Measurements from ENCODE around the gene SMC6.

SMC6 gene

DNA sequence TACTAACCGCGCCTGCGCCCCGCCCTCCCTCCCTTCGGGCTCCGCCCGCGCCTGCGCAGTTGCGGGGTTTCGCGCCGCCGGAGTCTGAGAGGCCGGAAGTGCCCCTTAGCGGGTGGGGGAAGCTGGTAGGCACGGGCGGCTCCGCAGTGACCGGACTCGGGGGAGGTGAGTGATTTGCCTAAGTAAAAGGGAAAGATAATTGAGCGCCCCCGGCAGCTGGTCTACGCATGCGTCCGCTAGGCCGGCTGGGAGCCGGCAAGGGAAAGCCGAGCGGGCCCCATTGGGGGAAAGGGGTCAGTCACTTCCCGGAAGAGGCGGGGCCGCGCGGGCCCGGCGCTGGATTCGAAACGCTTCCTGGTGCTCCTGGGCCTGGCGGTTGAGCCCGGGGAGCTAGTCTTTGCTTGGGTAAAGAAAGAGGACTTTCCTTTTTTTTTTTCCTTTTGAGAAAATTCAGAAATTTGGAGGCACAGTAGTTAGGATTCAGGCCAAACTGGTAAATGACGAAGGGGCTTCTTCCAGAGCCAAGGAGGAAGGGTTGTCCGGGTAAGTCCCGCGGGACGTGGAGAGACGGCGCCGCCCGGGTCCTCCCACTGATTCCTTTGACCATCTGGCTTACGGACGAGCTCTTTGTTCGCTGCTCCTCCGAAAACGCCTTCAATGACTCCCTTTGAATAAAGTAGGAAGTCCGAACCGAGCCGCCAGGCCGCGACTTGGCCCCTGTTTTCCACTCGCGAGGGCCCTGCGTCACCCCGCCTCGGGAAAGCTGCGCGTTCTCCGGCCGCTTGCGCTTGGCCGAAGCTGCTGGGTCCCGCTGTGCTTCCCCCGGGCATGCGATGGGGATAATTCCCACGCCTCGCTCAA, at the start of gene SMC6, which contains the start of gene GEN1:
SMC6 (minus strand) TSS at position 8 of the 861 bp plus-strand sequence. CDS start 7,864 bp downstream, outside the sequence.
GEN1 (plus strand) TSS at position 336 of the 861 bp plus-strand sequence. CDS start 5,806 bp downstream, outside the sequence.
- DNase-seq (ENCODE audit: low read depth): peak; percentile 86

GRCh38 chr2:17800693-17801458, 47.3 kb upstream of the SMC6 start:
- no peak for DNase-seq (ENCODE audit: low read depth)

GRCh38 chr2:17800219-17800618, 46.6 kb upstream of the SMC6 start:
- DNase-seq (ENCODE audit: low read depth): no peak

- no peak for DNase-seq (ENCODE audit: low read depth)
Measured at GRCh38 chr2:17799301-17800120, 45.9 kb upstream of the SMC6 start.

DNA sequence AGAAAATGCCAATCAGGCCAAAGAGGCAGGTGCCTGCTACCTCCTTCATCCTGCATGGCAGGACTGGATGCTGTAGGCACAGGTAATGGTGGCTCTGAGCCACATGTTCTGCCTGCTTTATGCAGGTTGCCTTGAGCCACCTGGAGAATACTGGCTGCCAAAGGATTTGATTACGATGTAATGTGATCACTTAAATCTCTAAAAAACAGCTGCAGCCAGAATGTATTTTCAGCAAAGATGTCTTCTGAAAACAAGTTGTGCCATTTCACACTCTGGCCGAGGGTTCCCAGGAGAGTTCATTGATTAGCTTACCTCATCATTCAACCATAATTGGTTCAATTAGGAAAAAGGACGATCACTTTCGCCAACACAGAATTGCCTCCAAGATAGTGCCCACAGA, 44.7 kb upstream of the SMC6 start:
- no peak for DNase-seq (ENCODE audit: low read depth)

DNA sequence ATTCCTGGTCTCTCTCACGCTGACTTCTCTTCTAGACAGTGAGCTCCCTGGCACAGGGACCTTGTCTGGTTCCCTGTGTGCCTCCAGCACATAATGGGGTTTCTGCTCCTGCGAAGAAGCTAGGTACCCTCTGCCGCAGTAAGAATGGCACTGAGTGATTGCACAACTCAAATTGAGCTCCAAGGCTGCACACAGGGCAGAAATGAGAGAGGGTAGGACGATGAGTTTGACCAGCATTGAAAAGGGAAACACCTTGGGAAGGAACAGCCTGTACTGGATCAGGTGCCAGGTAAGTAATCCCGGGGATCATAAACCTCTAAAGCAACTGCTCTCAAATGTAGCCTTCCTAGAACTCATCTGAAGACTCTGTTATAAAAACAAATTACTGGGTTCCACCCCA, 41.7 kb upstream of the SMC6 start:
- DNase-seq (ENCODE audit: low read depth): no peak

GRCh38 chr2:17793803-17794354, 40.3 kb upstream of the SMC6 start:
- no peak for DNase-seq (ENCODE audit: low read depth)

DNA sequence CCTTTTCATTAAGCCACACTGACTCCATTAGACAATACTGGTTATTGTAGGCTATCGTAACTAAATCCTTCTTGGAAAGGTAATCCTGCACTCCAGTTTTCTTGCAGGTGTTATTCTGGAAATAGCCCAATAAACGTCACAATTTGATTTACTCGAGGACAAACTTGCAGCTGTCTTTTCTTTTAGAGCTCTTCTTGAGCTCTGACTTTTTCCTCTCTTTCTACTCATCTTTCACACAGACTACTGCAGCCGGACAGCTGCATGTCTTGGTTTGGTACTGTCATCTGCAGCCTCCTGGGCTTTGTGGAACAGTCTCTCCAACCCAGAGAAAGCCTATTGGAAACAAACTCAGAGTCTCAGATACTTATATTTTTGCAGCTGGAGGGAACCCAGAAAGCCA, 39.7 kb upstream of the SMC6 start:
- no peak for DNase-seq (ENCODE audit: low read depth)

- DNase-seq (ENCODE audit: low read depth): no peak
Measured at GRCh38 chr2:17792515-17792914, 38.9 kb upstream of the SMC6 start.

- no peak for DNase-seq (ENCODE audit: low read depth)
Measured at GRCh38 chr2:17791817-17792130, 38.2 kb upstream of the SMC6 start.

DNA sequence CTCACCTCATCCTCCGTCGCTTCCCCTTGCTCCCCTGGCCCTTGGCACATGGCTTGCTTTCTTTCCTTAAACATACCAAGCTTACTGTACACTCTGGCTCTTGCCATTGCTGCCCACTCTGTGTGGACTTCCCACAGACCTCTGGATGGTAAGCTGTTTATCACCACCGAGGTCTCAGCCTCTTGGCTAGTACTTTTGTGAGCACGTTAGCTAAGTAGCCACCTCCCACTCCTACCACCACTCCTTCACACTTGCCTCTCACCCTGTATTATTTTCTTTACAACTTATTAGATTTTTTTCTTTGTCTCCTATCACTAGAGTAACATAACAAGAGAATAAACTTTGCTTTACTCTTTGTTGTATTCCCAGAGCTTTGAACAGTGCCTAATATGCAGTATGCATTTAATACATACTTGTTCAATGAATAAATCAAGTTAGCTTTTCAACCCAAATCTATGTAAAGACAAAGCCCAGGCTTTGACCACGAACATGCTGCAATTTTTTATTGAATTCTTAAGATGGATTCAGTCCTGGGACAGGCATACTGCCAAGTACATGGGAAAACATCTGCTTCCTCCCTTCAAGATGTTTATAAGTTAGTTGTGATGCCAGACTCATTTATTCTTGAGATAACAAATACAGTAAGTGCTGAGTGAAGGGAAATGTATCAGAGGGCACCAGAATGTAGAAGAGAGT, 37.7 kb upstream of the SMC6 start:
- DNase-seq (ENCODE audit: low read depth): no peak

- no peak for DNase-seq (ENCODE audit: low read depth)
Measured at GRCh38 chr2:17790536-17790935, 36.9 kb upstream of the SMC6 start.

GRCh38 chr2:17788773-17789172, 35.2 kb upstream of the SMC6 start:
- no peak for DNase-seq (ENCODE audit: low read depth)

DNA sequence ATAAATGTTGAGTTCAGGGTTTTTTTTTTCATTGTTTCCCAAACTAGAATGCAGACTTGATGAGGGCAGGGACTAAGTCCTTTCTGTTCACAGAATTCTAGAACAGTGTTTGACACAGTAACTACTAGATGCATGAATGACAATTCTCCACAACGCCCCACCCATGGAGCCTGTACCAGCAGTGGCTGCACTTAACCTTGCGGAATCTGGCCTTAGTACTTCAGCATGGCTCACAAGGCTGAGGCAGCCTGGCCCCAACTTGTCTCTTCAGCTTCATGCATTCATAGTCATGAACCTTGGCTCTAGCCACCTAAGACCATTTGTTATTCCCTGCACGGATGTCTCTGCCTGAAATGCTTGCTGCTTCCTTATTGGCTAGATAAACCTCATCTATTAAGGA, 33.1 kb upstream of the SMC6 start:
- DNase-seq (ENCODE audit: low read depth): no peak

- no peak for DNase-seq (ENCODE audit: low read depth)
Measured at GRCh38 chr2:17781482-17781881, 27.9 kb upstream of the SMC6 start.

- DNase-seq (ENCODE audit: low read depth): no peak
Measured at GRCh38 chr2:17780546-17780945, 26.9 kb upstream of the SMC6 start.

DNA sequence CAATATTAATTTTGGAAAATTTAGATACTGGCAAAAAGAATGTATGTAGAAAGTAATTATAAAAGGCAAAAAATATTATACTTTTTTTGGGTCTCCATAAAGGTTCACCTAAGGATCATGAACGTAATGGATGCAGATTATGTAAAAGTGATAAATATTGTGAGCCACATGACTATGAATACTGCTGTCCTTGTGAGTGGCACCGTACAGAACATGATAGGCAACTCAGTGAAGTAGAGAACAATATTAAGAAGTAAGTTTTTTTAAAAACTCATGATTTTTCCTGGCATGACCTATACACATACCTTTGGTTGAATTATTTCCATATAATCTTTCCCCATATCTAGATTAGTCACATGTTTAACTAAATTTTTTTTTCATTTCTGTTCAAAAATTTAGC, 18.9 kb upstream of the SMC6 start:
- DNase-seq (ENCODE audit: low read depth): no peak

GRCh38 chr2:17771956-17772355, 18.3 kb upstream of the SMC6 start:
- no peak for DNase-seq (ENCODE audit: low read depth)

GRCh38 chr2:17768894-17769293, 15.3 kb upstream of the SMC6 start:
- DNase-seq (ENCODE audit: low read depth): no peak

GRCh38 chr2:17765398-17765797, 11.8 kb upstream of the SMC6 start:
- no peak for DNase-seq (ENCODE audit: low read depth)

DNA sequence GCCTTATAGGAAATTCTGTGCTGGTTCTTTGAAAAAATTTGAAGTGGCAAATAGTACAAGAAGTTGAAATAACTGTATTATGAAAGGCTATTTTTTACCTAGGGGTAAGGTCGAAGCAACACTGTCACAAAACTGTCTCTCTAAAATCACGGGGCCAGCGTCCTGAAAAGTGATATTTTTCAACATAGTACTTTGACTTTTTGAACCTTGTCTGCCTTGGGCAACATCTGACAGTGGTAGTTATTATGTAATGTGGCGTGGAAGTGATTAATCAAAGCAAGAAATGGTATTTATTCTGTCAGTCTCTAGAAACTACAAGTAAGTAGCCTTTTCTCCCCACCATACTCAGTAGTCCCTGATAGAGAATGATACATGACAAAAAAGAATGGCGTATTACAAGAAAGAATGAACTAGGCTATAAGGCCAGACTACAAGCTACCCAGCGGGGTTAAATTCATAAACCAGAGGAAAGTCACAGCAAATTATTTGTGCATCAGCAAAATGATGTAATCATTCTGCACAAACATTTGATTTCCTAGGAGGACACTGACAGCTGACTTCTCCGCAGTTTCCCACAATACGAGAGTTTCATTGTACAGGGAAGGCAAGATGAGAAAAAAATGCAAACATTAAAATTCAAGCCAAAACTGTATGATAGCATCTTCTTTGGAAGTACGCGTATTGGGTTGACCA, 10.2 kb upstream of the SMC6 start:
- DNase-seq (ENCODE audit: low read depth): no peak
